Transverse colon (tissue), 4 donors: ENCODE data around the gene DGAT2. TPM values are rescaled to one million over a fixed set of nuclear protein-coding genes. Genes with fewer than 3 reads are reported as not detected.

Source experiments
- DNase-seq: peaks from one replicate; pipeline ENCODE4 v3.0.0-alpha.2; 2019
- H3K27ac ChIP-seq, 4 donors: fragments of 200-600 bp; sonication (generic); 2 replicates each; pipeline ENCODE4 v1.5.1; 2016 to 2018; ENCODE audit warnings: inconsistent platforms in 4 of 4
- H3K27me3 ChIP-seq: fragments of 200-600 bp; sonication (generic); 2 replicates; pipeline ENCODE4 v1.5.1; 2017; ENCODE audit warnings: inconsistent platforms
- H3K36me3 ChIP-seq, 4 donors: fragments of 200-600 bp; sonication (generic); 2 replicates each; pipeline ENCODE4 v1.5.1; 2017 to 2019; ENCODE audit warnings: inconsistent platforms in 4 of 4
- H3K4me1 ChIP-seq, 4 donors: fragments of 200-600 bp; sonication (generic); 2 replicates each; pipeline ENCODE4 v1.5.1; 2017 to 2020; ENCODE audit warnings: inconsistent platforms in 4 of 4
- H3K4me3 ChIP-seq, 4 donors: fragments of 200-600 bp; sonication (generic); 1 replicate in 1 of 4; 2 replicates in 3 of 4; pipeline versions ENCODE4 v1.5.1 to v1.6.1; 2017 to 2019; ENCODE audit warnings: inconsistent platforms in 4 of 4
- H3K9me3 ChIP-seq, 2 donors: fragments of 200-600 bp; sonication (generic); 2 replicates each; pipeline ENCODE4 v1.5.1; 2017 to 2019; ENCODE audit warnings: inconsistent platforms in 2 of 2
- CTCF ChIP-seq, 5 experiments: fragments of 200-600 bp in 3 of 5; fragments of 450-650 bp in 2 of 5; sonication (generic) in 3 of 5; IDR thresholded peaks; 1 replicate in 2 of 5; 2 replicates in 3 of 5; pipeline ENCODE4 v1.5.1; 2016 to 2017; ENCODE audit warnings: antibody characterized with exemption in 5 of 5, inconsistent platforms in 3 of 5, mild to moderate bottlenecking in 2 of 5, moderate library complexity in 1 of 5
- EP300 ChIP-seq: sonication (generic); formaldehyde crosslinking; IDR thresholded peaks from one replicate; pipeline ENCODE4 v1.6.1; 2017; ENCODE audit warnings: antibody characterized with exemption, low read depth
- POLR2A ChIP-seq: fragments of 450-650 bp; IDR thresholded peaks from one replicate; pipeline ENCODE4 v1.6.1; 2016; ENCODE audit warnings: antibody characterized with exemption, mild to moderate bottlenecking, moderate library complexity
- POLR2AphosphoS5 ChIP-seq, 3 donors: sonication (generic); formaldehyde crosslinking; IDR thresholded peaks; one replicate each; pipeline ENCODE4 v1.6.1; 2016; ENCODE audit warnings: antibody characterized with exemption in 3 of 3
- WGBS, 2 donors: methylation state at CpG; one replicate each; pipeline ENCODE4 v1.1.5; 2018; ENCODE audit warnings: low coverage in 1 of 2; 5-methylcytosine and 5-hydroxymethylcytosine counted together
- in situ Hi-C, 4 donors: fragments of 200-750 bp; cut with MboI; loops; one replicate each; pipeline versions ENCODE4 v1.15.0 to v1.15.1; 2017; ENCODE audit warnings: low sequenced_read_pairs in 3 of 4, low pct_ligation_motif_present in 1 of 4, low pct_unique_long_range_greater_than_20kb in 1 of 4
- intact Hi-C: fragments of 100-400 bp; cut with DNase I; formaldehyde crosslinking; loops from one replicate; pipeline ENCODE4 v1.15.1; 2023; ENCODE audit warnings: low total_unique reads
- total RNA-seq, 4 donors: library from RNA; depleted of rRNA; stranded (reverse); fragments of >200 nt; gene quantifications; one replicate each; pipeline ENCODE4 v1.1.0, GENCODE V29; 2016

Gene DGAT2
- total RNA-seq, 4 donors from 2014 or later: 3.3 to 3.7 TPM; not detected in 2

GRCh38 chr11:75781831-75782230, 13.3 kb downstream of the DGAT2 start:
- WGBS, 2 donors: 96 to 100% methylated on average over 1 to 9 of the region's 9 CpGs
- Histone ChIP-seq H3K27ac (no peak overlapping the region), H3K9me3 (no peaks in the 10 kb centered on the region), H3K4me1 (peaks cover 0 to 2% (median 0%) of the 10 kb centered on the region in 4 donors), H3K27me3 (no peaks in the 10 kb centered on the region), H3K36me3 (no peaks in the 10 kb centered on the region), H3K4me3 (no peak overlapping the region)
- TF ChIP-seq POLR2AphosphoS5 (IDR thresholded peaks at IDR 0.05): no peak
- no peak for TF ChIP-seq EP300
- TF ChIP-seq POLR2A: no peak
- TF ChIP-seq CTCF (IDR thresholded peaks at IDR 0.05): no peak
- in situ Hi-C loops: no loop called here
- intact Hi-C loops: no loop called here
- DNase-seq: no peak

- Histone ChIP-seq H3K4me3 (no peak overlapping the region), H3K4me1 (peaks cover 0 to 2% (median 0%) of the 10 kb centered on the region in 4 donors), H3K9me3 (no peaks in the 10 kb centered on the region), H3K27ac (no peak overlapping the region), H3K36me3 (no peaks in the 10 kb centered on the region), H3K27me3 (no peaks in the 10 kb centered on the region)
- no peak for TF ChIP-seq POLR2AphosphoS5 (IDR thresholded peaks at IDR 0.05)
- TF ChIP-seq EP300: no peak
- no peak for TF ChIP-seq CTCF (IDR thresholded peaks at IDR 0.05)
- TF ChIP-seq POLR2A: no peak
- in situ Hi-C loops (no loop called here), intact Hi-C loops (no loop called here)
- DNase-seq: no peak
- 91% methylated on average over 4 of the region's 4 CpGs; no CpG with 5 or more reads in 1 of the 2 donors for WGBS, 2 donors
These were observed 14.1 kb downstream of the DGAT2 start for GRCh38 chr11:75782540-75783263.

GRCh38 chr11:75783416-75784084, 15.0 kb downstream of the DGAT2 start:
- WGBS, 2 donors: 88% methylated on average over 4 of the region's 4 CpGs; no CpG with 5 or more reads in 1 of the 2 donors
- H3K4me1 ChIP-seq: peaks cover 0 to 2% (median 0%) of the 10 kb centered on the region in 4 donors
- no peaks in the 10 kb centered on the region for H3K27me3 ChIP-seq
- no peak overlapping the region for H3K27ac ChIP-seq
- DNase-seq: no peak
- H3K9me3 ChIP-seq: no peaks in the 10 kb centered on the region
- no peak overlapping the region for H3K4me3 ChIP-seq
- in situ Hi-C loops (no loop called here), intact Hi-C loops (no loop called here)
- TF ChIP-seq EP300 (no peak), POLR2A (no peak), POLR2AphosphoS5 (IDR thresholded peaks at IDR 0.05) (no peak), CTCF (IDR thresholded peaks at IDR 0.05) (no peak)
- no peaks in the 10 kb centered on the region for H3K36me3 ChIP-seq

- TF ChIP-seq CTCF (IDR thresholded peaks at IDR 0.05): no peak
- no peak for TF ChIP-seq POLR2AphosphoS5 (IDR thresholded peaks at IDR 0.05)
- no peak for TF ChIP-seq EP300
- TF ChIP-seq POLR2A: no peak
- intact Hi-C loops: no loop called here
These were observed 15.5 kb downstream of the DGAT2 start for GRCh38 chr11:75784085-75784478.

More at GRCh38 chr11:75784085-75784478, 15.5 kb downstream of the DGAT2 start:
- no peak overlapping the region for H3K4me3 ChIP-seq
- in situ Hi-C loops: no loop called here
- DNase-seq: no peak
- H3K4me1 ChIP-seq: peaks cover 0 to 2% (median 0%) of the 10 kb centered on the region in 4 donors
- no peak overlapping the region for H3K27ac ChIP-seq
- no peaks in the 10 kb centered on the region for H3K27me3 ChIP-seq
- no peaks in the 10 kb centered on the region for H3K9me3 ChIP-seq
- no peaks in the 10 kb centered on the region for H3K36me3 ChIP-seq
- 97 to 100% methylated on average over 1 to 2 of the region's 2 CpGs for WGBS, 2 donors
